ENCODE measurements around the gene RFFL.
"Not testable (repeated sequence)": the region's sequence is repeated elsewhere in the genome, so short reads cannot be mapped to it uniquely, and the experiment has no call there.

RFFL gene

DNA sequence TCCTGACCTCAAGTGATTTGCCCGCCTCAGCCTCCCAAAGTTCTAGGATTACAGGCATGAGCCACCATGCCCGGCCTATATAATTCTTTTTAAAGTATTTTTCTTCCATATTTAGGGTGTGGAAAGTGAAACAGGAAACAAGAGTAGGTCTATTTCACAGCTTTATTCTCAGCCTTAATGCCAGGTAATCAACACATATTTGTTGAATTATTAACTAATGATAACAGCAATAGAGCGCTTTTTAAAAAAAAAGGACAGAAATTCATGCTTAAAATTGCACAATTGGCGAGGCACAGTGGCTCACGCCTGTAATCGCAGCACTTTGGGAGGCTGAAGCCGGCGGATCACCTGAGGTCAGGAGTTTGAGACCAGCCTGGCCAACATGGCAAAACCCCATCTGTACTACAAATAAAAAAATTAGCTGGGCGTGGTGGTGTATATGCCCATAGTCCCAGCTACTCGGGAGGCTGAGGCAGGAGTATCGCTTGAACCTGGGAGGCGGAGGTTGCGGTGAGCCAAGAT, 18.0 kb downstream of the RFFL start:
- H3K36me3 Mint-ChIP-seq, result peaks cover 12% of the 10 kb centered on the region
- H3K9me3 Mint-ChIP-seq; ATAC-seq; DNase-seq (ENCODE audit: low spot score in 2 of 2): not testable (repeated sequence)
- peak overlapping the region; percentile 87 for H3K27ac Mint-ChIP-seq
- H3K4me3 Mint-ChIP-seq, result peak overlapping the region; percentile 52
- H3K4me1 Mint-ChIP-seq, result peaks cover 62% of the 10 kb centered on the region

- no peak overlapping the region for H3K4me3 Mint-ChIP-seq
- H3K4me1 Mint-ChIP-seq, result peaks cover 69% of the 10 kb centered on the region
- no peak for ATAC-seq
- H3K9me3 Mint-ChIP-seq, result no peaks in the 10 kb centered on the region
- DNase-seq (ENCODE audit: low spot score in 2 of 2), result no peak
- peak overlapping the region; percentile 87 for H3K27ac Mint-ChIP-seq
- peaks cover 23% of the 10 kb centered on the region for H3K36me3 Mint-ChIP-seq
These were observed 19.3 kb downstream of the RFFL start for GRCh38 chr17:35044181-35044580.

DNA sequence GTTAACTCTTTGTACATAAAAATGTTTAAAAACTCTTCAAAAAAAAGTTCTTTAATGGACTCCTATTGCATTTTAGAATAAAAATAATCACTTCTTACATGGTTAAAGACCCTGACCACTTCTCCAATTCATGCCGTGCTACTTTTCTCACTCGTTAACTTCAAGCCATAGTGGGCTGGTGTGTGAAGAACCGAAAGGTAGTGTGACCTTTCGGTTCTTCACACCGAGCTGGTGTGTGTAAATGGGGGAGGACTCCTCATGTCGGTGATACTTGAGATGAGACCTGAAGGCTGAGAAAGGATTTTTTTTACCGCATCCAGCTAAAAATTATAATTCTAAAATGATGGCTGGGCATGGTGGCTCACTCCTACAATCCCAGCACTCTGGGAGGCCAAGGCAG, 22.1 kb downstream of the RFFL start:
- H3K36me3 Mint-ChIP-seq, result peaks cover 29% of the 10 kb centered on the region
- ATAC-seq (no peak), DNase-seq (ENCODE audit: low spot score in 2 of 2) (no peak)
- no peaks in the 10 kb centered on the region for H3K9me3 Mint-ChIP-seq
- peak overlapping the region; percentile 53 for H3K27ac Mint-ChIP-seq
- H3K4me3 Mint-ChIP-seq, result no peak overlapping the region
- H3K4me1 Mint-ChIP-seq, result peaks cover 52% of the 10 kb centered on the region

DNA sequence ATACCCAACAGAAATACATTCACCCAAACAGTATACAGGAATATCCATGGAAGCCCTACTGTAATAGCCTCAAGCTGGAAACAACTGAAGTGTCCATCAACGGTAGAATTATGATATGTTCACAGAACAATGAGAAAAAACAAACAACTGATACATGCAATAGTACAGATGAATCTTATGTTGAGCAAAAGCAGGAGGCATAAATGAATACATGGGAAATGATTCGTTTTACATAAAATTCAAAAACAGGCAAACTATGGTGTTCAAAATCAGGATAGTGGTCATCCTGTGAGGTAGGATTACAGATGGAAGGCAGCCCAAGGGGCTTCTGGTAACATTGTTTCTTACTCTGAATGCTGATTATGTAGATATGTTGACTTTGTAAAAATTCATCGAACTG, 25.1 kb downstream of the RFFL start:
- no peak overlapping the region for H3K4me3 Mint-ChIP-seq
- no peaks in the 10 kb centered on the region for H3K9me3 Mint-ChIP-seq
- no peak for DNase-seq (ENCODE audit: low spot score in 2 of 2)
- H3K36me3 Mint-ChIP-seq, result peaks cover 20% of the 10 kb centered on the region
- H3K4me1 Mint-ChIP-seq, result peaks cover 28% of the 10 kb centered on the region
- ATAC-seq, result no peak
- no peak overlapping the region for H3K27ac Mint-ChIP-seq

- peaks cover 27% of the 10 kb centered on the region for H3K36me3 Mint-ChIP-seq
- H3K4me1 Mint-ChIP-seq, result peaks cover 32% of the 10 kb centered on the region
- H3K9me3 Mint-ChIP-seq, result no peaks in the 10 kb centered on the region
- no peak for DNase-seq (ENCODE audit: low spot score in 2 of 2)
- peak overlapping the region; percentile 37 for H3K27ac Mint-ChIP-seq
- no peak for ATAC-seq
- no peak overlapping the region for H3K4me3 Mint-ChIP-seq
These were observed 32.7 kb downstream of the RFFL start for GRCh38 chr17:35030780-35031179.

DNA sequence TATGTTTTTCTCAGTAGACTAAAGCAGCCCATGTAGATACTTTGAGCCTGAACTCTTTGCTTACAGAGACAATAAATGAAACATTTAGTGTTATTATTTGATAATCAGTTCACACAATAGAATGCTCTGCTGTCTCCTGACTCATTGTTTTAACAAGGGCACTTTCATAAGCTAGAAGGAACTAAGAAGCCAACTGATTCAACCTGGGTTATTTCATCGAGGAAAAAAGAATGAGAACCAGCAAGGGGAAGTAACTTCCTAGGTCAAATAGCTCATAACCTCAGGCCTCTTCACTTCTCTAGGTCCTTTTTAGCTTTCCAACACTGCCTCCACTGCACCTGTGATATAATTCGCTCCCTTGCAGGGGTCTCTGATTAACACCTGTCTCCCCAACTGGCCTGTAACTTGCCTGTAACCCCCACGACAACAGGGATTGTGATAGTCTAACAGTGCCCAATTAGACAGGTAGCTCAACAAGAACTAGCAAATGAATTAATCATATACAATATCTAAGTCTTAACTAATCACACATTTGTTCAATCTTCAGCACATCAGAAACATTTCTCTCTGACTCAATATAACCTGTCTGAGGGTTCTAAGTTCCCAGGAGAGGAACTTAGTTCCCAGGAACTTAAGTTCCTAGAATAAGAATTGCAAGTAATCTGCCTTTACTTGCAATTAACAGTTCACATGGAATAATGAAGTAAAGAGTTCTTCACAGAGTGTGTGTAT, 34.8 kb downstream of the RFFL start:
- Mint-ChIP-seq H3K4me3 (peak overlapping the region; percentile 21), H3K27ac (peak overlapping the region; percentile 71)
- ATAC-seq, result peak; percentile 73

DNA sequence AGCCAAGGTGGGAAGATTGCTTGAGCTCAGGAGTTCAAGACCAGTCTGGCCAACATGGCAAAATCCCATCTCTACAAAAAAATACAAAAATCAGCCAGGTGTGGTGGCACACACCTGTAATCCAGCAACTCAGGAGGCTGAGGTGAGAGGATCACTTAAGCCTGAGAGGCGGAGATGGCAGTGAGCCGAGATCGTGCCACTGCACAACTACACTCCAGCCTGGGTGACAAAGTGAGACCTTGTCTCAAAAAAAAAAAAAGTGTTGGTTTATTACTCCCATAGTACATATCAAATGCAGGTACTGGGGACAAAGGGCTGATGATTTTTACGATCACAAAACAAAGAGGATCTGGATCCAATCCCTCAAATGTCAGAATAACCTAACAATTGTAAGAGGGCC, 35.4 kb downstream of the RFFL start:
- H3K4me3 Mint-ChIP-seq; ATAC-seq; DNase-seq (ENCODE audit: low spot score in 2 of 2); H3K9me3 Mint-ChIP-seq: not testable (repeated sequence)
- Mint-ChIP-seq H3K4me1 (peaks cover 41% of the 10 kb centered on the region), H3K27ac (peak overlapping the region; percentile 71), H3K36me3 (peaks cover 32% of the 10 kb centered on the region)

More for the DNA sequence above, 34.8 kb downstream of the RFFL start:
- Mint-ChIP-seq H3K9me3 (no peaks in the 10 kb centered on the region), H3K4me1 (peaks cover 36% of the 10 kb centered on the region), H3K36me3 (peaks cover 38% of the 10 kb centered on the region)
- no peak for DNase-seq (ENCODE audit: low spot score in 2 of 2)

DNA sequence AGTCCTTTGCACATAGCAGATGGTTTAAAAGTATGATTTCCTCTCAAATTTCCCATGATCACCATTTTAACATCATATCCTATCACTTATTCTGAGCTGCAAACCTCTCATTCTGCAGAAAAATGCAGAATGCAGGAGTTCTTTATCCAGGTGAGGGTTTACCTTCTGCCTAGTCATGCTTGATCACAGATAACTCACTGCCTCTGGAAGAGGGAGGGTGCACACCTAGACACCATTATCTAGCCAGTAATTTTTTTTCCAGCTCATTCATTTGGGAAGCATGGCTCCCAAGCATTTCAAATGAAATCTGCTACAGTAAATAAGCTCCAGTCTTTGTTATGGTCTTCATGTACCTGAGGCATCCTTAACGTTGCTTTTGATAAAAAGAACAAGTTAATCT, 38.0 kb downstream of the RFFL start:
- DNase-seq (ENCODE audit: low spot score in 2 of 2) (no peak), ATAC-seq (no peak)
- H3K36me3 Mint-ChIP-seq, result peaks cover 34% of the 10 kb centered on the region
- H3K4me1 Mint-ChIP-seq, result peaks cover 46% of the 10 kb centered on the region
- no peak overlapping the region for H3K4me3 Mint-ChIP-seq
- H3K9me3 Mint-ChIP-seq, result no peaks in the 10 kb centered on the region
- H3K27ac Mint-ChIP-seq, result peak overlapping the region; percentile 98

DNA sequence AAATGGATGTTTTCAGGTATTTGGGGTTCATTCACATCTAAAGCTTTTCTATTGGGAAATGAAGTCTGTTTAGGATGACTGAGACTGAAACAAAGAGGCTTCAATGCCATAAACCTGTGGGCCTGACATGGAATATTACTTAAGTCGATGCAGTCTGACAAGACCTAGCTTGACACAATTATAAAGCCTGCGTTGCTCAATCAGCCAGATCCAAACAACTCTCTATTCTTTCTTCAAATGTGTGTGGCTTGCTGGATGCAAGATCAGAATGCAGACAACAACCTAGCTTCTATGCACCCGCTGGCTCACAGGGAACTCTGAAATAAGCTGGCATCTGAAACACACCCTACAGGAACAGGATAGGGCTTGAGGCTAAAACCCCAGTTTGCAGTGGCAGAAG, 40.0 kb downstream of the RFFL start:
- Mint-ChIP-seq H3K27ac (peak overlapping the region; percentile 98), H3K4me3 (peak overlapping the region; percentile 76), H3K36me3 (peaks cover 37% of the 10 kb centered on the region), H3K9me3 (no peaks in the 10 kb centered on the region), H3K4me1 (peaks cover 41% of the 10 kb centered on the region)
- ATAC-seq (no peak), DNase-seq (ENCODE audit: low spot score in 2 of 2) (no peak)

GRCh38 chr17:35022536-35023063, 40.9 kb downstream of the RFFL start:
- DNase-seq (ENCODE audit: low spot score in 2 of 2), result peak; percentile 57 to 84

GRCh38 chr17:35021520-35022380, 41.8 kb downstream of the RFFL start:
- H3K27ac Mint-ChIP-seq, result peak overlapping the region; percentile 98
- H3K4me1 Mint-ChIP-seq, result peaks cover 39% of the 10 kb centered on the region
- ATAC-seq (no peak), DNase-seq (ENCODE audit: low spot score in 2 of 2) (no peak)
- H3K4me3 Mint-ChIP-seq, result peak overlapping the region; percentile 76
- no peaks in the 10 kb centered on the region for H3K9me3 Mint-ChIP-seq
- H3K36me3 Mint-ChIP-seq, result peaks cover 52% of the 10 kb centered on the region

More at GRCh38 chr17:35022536-35023063, 40.9 kb downstream of the RFFL start:
- peaks cover 45% of the 10 kb centered on the region for H3K36me3 Mint-ChIP-seq
- H3K27ac Mint-ChIP-seq, result peak overlapping the region; percentile 98
- peak overlapping the region; percentile 76 for H3K4me3 Mint-ChIP-seq
- H3K4me1 Mint-ChIP-seq, result peaks cover 37% of the 10 kb centered on the region
- peak; percentile 100 for ATAC-seq
- H3K9me3 Mint-ChIP-seq, result no peaks in the 10 kb centered on the region

DNA sequence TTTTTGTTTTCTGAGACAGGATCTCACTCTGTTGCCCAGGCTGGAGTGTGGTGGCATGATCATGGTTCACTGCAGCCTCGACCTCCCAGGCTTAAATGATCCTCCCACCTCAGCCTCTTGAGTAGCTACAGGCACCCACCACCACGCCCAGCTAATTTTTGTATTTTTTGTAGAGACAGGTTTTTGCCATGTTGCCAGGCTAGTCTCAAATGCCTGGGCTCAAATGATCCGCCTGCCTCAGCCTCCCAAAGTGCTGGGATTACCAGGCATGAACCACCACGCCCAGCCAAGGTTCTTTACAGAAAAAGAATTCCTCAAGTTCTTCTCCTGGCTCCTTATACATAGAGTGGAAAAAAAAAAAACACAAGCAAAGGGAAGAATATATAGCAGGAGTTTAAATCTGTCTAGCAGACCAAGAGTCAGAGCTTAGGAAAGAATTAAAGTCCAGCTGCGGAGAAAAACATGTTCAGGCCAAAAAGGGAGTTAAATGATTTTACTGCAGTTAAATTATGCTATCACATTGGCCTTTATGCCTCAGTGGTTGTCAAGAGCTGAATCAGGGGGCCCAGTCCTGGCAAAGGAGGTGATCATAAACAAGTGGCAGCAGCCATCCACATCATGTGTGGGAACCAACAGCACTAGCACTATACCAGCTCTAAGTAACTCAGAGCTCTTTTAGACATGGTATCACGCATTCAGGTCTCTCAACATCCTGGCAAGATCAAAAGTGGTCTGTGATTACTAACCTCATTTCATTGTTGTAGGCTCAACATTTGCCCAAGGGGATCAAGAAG, 43.9 kb downstream of the RFFL start:
- H3K36me3 Mint-ChIP-seq, result peaks cover 56% of the 10 kb centered on the region
- no peak overlapping the region for H3K4me3 Mint-ChIP-seq
- ATAC-seq (no peak), DNase-seq (ENCODE audit: low spot score in 2 of 2) (no peak)
- peaks cover 35% of the 10 kb centered on the region for H3K4me1 Mint-ChIP-seq
- H3K27ac Mint-ChIP-seq, result peak overlapping the region; percentile 67
- H3K9me3 Mint-ChIP-seq, result no peaks in the 10 kb centered on the region

- DNase-seq (ENCODE audit: low spot score in 2 of 2), result no peak
- Mint-ChIP-seq H3K9me3 (no peaks in the 10 kb centered on the region), H3K36me3 (peaks cover 64% of the 10 kb centered on the region), H3K27ac (peak overlapping the region; percentile 67), H3K4me3 (no peak overlapping the region), H3K4me1 (peaks cover 32% of the 10 kb centered on the region)
- no peak for ATAC-seq
These were observed 44.7 kb downstream of the RFFL start for GRCh38 chr17:35018814-35019213.

GRCh38 chr17:35017021-35017420, 46.5 kb downstream of the RFFL start:
- Mint-ChIP-seq H3K27ac (peak overlapping the region; percentile 43), H3K9me3 (no peaks in the 10 kb centered on the region)

DNA sequence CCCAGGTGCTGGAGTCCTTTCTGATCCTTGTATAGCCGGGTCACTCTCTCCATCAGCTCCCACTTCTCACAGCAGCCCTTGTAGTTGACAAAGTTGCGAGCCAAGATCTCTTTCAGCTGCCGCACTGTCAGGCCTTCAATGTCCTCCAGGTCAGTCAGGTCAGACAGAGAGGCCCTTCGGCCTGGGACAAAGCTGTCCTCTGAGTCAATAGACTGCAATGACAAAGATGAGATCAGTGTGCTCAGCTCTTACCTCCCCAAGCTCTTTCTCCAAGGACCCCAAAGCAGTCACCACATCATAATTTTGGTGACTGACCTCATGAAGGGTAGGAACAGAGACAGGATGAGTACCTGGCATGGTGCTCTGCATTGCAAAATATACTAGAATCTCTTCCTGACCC, 47.1 kb downstream of the RFFL start:
- Mint-ChIP-seq H3K4me1 (peaks cover 11% of the 10 kb centered on the region), H3K27ac (peak overlapping the region; percentile 43), H3K9me3 (no peaks in the 10 kb centered on the region), H3K36me3 (peaks cover 79% of the 10 kb centered on the region), H3K4me3 (no peak overlapping the region)
- ATAC-seq (no peak), DNase-seq (ENCODE audit: low spot score in 2 of 2) (no peak)

More at GRCh38 chr17:35017021-35017420, 46.5 kb downstream of the RFFL start:
- H3K4me1 Mint-ChIP-seq, result peaks cover 14% of the 10 kb centered on the region
- no peak overlapping the region for H3K4me3 Mint-ChIP-seq
- ATAC-seq (no peak), DNase-seq (ENCODE audit: low spot score in 2 of 2) (no peak)
- H3K36me3 Mint-ChIP-seq, result peaks cover 72% of the 10 kb centered on the region
